Measurements from ENCODE around the gene EHBP1.

EHBP1 gene

GRCh38 chr2:62705007-62705829 lies at the start of gene EHBP1:
Gene EHBP1 (plus strand): TSS chr2:62705713. CDS start chr2:62707192, 1,479 bp downstream.
- DNase-seq = peak; percentile 96

- DNase-seq = no peak
Measured at GRCh38 chr2:62657783-62658182, 47.7 kb upstream of the EHBP1 start.

GRCh38 chr2:62658891-62659290 lies 46.6 kb upstream of the EHBP1 start:
- no peak for DNase-seq

- no peak for DNase-seq
Measured at GRCh38 chr2:62660087-62660486, 45.4 kb upstream of the EHBP1 start.

GRCh38 chr2:62660582-62661262 lies 44.8 kb upstream of the EHBP1 start:
- no peak for DNase-seq

GRCh38 chr2:62661263-62661635 lies 44.3 kb upstream of the EHBP1 start:
- DNase-seq = no peak

- DNase-seq = no peak
Measured at GRCh38 chr2:62662131-62662530, 43.4 kb upstream of the EHBP1 start.

- no peak for DNase-seq
Measured at GRCh38 chr2:62662554-62662953, 43.0 kb upstream of the EHBP1 start.

- no peak for DNase-seq
Measured at GRCh38 chr2:62663411-62663810, 42.1 kb upstream of the EHBP1 start.

GRCh38 chr2:62663920-62664795 lies 41.4 kb upstream of the EHBP1 start:
- DNase-seq = no peak

- DNase-seq = no peak
Measured at GRCh38 chr2:62665446-62665845, 40.1 kb upstream of the EHBP1 start.

GRCh38 chr2:62669180-62669579 lies 36.3 kb upstream of the EHBP1 start:
- no peak for DNase-seq

- no peak for DNase-seq
Measured at GRCh38 chr2:62672601-62673000, 32.9 kb upstream of the EHBP1 start.

GRCh38 chr2:62675062-62675461 lies 30.5 kb upstream of the EHBP1 start:
- no peak for DNase-seq

GRCh38 chr2:62685256-62685655 lies 20.3 kb upstream of the EHBP1 start:
- DNase-seq = no peak

- no peak for DNase-seq
Measured at GRCh38 chr2:62686012-62686685, 19.4 kb upstream of the EHBP1 start.

GRCh38 chr2:62687636-62688035 lies 17.9 kb upstream of the EHBP1 start:
- no peak for DNase-seq

GRCh38 chr2:62688771-62689170 lies 16.7 kb upstream of the EHBP1 start:
- DNase-seq = no peak

- no peak for DNase-seq
Measured at GRCh38 chr2:62691186-62691585, 14.3 kb upstream of the EHBP1 start.

- DNase-seq = no peak
Measured at GRCh38 chr2:62692225-62692624, 13.3 kb upstream of the EHBP1 start.

GRCh38 chr2:62698653-62699052 lies 6.9 kb upstream of the EHBP1 start:
- DNase-seq = no peak

GRCh38 chr2:62704654-62705006 lies 883 bp upstream of the EHBP1 start:
- no peak for DNase-seq
